Ectodermal cell (in vitro differentiated cells): Measurements from ENCODE around the gene HGF.

ENCODE experiments used
- H3K27ac ChIP-seq: 2 replicates; pipeline ENCODE4 v1.7.0; 2013; ENCODE audit warnings: mild to moderate bottlenecking, low read depth, low read length; ENCODE audit not compliant: insufficient read depth, poor library complexity, severe bottlenecking
- H3K27me3 ChIP-seq: 2 replicates; pipeline ENCODE4 v1.7.0; 2013; ENCODE audit warnings: mild to moderate bottlenecking, low read length; ENCODE audit not compliant: insufficient read depth, control insufficient read depth, poor library complexity, severe bottlenecking
- H3K36me3 ChIP-seq: one replicate; pipeline ENCODE4 v1.7.0; 2013; ENCODE audit warnings: low read length; ENCODE audit not compliant: control insufficient read depth, insufficient read depth
- H3K4me1 ChIP-seq: one replicate; pipeline ENCODE4 v1.7.0; 2013; ENCODE audit warnings: low read length; ENCODE audit not compliant: control insufficient read depth, insufficient read depth
- H3K4me3 ChIP-seq: 2 replicates; pipeline ENCODE4 v1.7.0; 2013; ENCODE audit warnings: low read depth, low read length, control low read depth; ENCODE audit not compliant: insufficient read depth
- H3K9me3 ChIP-seq: 2 replicates; pipeline ENCODE4 v1.7.0; 2013; ENCODE audit warnings: mild to moderate bottlenecking, low read length, moderate library complexity; ENCODE audit not compliant: control insufficient read depth
- WGBS, 2 experiments: methylation state at CpG; one replicate each; pipeline ENCODE4 v1.1.7; 2013; ENCODE audit warnings: missing lambda C conversion rate in 2 of 2; 5-methylcytosine and 5-hydroxymethylcytosine counted together

Gene HGF

DNA sequence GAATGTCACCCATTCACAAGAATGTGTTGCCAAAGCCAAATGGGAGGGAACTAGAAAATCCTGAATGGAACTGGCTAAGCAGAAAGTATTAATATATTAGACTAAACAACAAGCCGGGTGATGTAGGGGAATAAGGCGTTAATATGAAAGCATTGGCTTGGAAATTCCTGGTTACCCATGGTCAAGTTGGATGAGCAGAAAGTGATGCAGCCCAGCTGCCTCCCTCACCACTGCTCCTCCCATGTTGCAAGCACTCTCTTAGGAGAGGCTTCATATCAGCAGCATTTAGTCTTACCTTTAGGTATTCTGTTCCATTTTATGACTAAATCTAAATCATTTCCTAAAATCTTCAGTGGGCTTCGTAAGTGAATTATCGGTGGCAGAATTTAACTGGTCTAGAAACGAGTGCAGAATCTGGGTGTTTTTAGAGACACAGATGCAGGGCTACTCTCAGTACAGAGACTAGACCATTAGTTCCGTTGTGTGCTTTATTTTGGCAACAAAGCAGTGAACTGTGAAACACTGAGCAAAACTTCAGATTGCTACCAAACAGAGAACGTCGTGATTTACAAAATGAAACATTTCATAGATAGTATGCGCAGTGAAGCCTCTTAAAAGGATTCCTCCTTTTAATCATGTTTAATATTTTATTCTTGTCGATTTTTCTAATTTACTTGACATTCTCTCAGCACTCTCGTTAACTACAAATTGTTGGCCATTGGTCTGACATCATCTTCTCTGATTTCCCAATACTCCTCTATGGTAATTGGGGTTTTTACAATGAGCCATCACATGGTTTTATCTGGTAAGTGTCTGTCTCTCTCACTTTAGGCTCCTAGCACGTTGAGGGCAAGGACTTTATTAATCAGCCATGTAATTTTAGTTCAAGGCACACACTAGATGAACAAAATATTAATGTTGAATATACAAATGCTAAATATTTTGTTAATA, 22.0 kb upstream of the HGF start:
- H3K27ac ChIP-seq = no peak overlapping the region
- H3K4me1 ChIP-seq = peaks cover 6% of the 10 kb centered on the region
- H3K27me3 ChIP-seq = no peaks in the 10 kb centered on the region
- no peaks in the 10 kb centered on the region for H3K36me3 ChIP-seq
- H3K4me3 ChIP-seq = no peak overlapping the region
- no peaks in the 10 kb centered on the region for H3K9me3 ChIP-seq
- 92 to 93% methylated on average over 11 to 12 of the region's 12 CpGs for WGBS, 2 experiments

GRCh38 chr7:81790686-81791085, 20.8 kb upstream of the HGF start:
- Histone ChIP-seq H3K4me3 (no peak overlapping the region), H3K9me3 (no peaks in the 10 kb centered on the region), H3K36me3 (no peaks in the 10 kb centered on the region), H3K27ac (no peak overlapping the region), H3K4me1 (peaks cover 6% of the 10 kb centered on the region), H3K27me3 (no peaks in the 10 kb centered on the region)
- 84 to 94% methylated on average over 1 of the region's 1 CpG for WGBS, 2 experiments

- H3K27ac ChIP-seq = no peak overlapping the region
- H3K36me3 ChIP-seq = no peaks in the 10 kb centered on the region
- H3K4me1 ChIP-seq = peaks cover 6% of the 10 kb centered on the region
- 67 to 69% methylated on average over 1 to 2 of the region's 2 CpGs for WGBS, 2 experiments
- no peaks in the 10 kb centered on the region for H3K27me3 ChIP-seq
- H3K4me3 ChIP-seq = no peak overlapping the region
- H3K9me3 ChIP-seq = no peaks in the 10 kb centered on the region
These were observed 20.3 kb upstream of the HGF start for GRCh38 chr7:81790120-81790500.

DNA sequence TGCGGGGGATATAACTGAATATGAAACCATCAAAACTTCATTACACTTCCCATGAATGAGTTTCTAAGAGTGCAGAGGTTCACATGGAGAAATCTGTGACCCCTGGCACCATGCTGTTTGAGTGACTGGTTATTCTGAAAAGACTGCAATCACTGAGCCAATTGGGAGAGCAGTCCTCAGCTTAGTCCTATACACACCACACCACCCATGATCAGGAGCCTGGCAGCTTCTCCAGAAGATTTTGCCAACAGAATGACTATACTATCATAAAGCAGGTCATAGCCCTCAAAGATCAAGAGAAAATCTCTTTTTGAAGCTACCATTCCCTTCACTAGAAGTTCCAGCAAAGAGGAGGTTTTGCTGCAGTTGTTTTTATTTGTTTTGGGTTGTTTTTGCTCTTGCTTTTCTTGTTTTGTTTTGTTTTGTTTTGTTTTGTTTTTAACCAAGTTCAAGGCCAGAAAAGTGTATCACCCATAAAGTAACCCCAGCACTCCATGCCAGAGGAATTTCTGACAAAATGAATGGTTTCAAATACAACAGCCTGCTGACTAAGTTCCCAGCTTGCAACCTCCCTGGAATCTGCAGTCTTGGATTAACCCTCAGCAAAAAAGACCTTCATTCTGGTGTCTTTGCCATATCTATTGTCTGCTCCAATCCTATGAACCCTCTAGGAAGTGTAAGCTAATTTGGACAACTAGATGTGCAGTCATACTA, 19.7 kb upstream of the HGF start:
- Histone ChIP-seq H3K27ac (no peak overlapping the region), H3K4me1 (peaks cover 6% of the 10 kb centered on the region), H3K27me3 (no peaks in the 10 kb centered on the region), H3K36me3 (no peaks in the 10 kb centered on the region), H3K9me3 (no peaks in the 10 kb centered on the region), H3K4me3 (no peak overlapping the region)
- WGBS, 2 experiments = 100% methylated on average over 1 of the region's 1 CpG; no CpG with 5 or more reads in 1 of the 2 experiments

DNA sequence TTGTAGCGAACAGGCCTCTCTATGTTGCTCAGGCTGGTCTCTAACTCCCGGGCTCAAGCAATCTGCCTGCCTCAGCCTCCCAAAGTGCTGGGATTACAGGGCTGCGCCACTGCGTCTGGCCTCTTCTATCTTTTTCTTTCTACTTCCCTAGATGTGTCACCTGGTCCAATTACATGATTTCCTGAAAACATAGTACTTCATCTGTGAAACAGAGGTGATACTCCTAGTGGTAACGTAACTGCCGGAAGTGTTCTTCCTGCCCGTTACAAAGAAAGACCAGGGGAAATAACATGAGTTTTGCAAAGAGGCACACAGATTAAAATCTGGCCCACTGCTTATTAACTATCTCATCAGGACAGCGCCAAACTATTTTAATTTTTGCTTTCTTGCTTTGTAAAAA, 18.4 kb upstream of the HGF start:
- Histone ChIP-seq H3K27me3 (no peaks in the 10 kb centered on the region), H3K9me3 (no peaks in the 10 kb centered on the region), H3K36me3 (no peaks in the 10 kb centered on the region), H3K27ac (no peak overlapping the region), H3K4me1 (peaks cover 6% of the 10 kb centered on the region), H3K4me3 (no peak overlapping the region)
- 83 to 95% methylated on average over 7 to 8 of the region's 8 CpGs for WGBS, 2 experiments

GRCh38 chr7:81783818-81784217, 14.0 kb upstream of the HGF start:
- no peaks in the 10 kb centered on the region for H3K36me3 ChIP-seq
- no peak overlapping the region for H3K27ac ChIP-seq
- no peaks in the 10 kb centered on the region for H3K4me1 ChIP-seq
- no peaks in the 10 kb centered on the region for H3K9me3 ChIP-seq
- no peaks in the 10 kb centered on the region for H3K27me3 ChIP-seq
- no peak overlapping the region for H3K4me3 ChIP-seq

DNA sequence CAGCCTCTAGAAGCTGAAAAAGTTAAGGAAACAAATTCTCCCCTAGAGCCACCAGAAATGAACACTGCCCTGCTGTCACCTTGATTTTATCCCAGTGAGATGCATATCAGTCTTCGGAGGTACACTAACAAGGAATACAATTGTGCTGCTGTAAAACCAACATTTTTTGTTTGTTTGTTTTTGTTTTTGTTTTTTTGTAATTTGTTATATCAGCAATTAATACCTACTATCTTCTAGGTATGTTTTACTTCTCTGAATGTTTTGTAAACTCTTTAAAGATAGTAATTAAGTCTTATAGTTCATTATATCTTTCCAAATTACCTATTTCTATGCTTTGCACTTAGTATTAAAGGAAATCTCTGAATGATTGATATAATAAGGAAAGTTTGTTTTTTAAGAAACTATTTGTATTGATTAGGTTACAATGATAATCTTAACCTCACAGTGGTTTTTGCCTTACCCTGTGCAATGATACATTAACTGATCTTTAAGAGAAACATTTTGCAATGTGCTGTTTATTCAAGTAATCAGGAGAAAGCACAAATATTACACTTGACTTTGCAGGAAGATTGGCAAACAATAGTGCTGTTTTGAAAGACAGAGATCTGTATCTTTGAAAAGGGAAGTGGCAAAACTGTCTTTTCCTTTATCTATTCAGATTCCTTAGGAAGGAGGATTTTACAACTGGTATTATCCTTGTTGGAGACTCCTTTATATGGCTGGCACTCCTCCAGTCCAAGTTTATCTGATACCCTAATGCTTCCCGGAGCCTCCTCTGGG, 11.3 kb upstream of the HGF start:
- 90 to 93% methylated on average over 1 to 2 of the region's 2 CpGs for WGBS, 2 experiments
- no peaks in the 10 kb centered on the region for H3K4me1 ChIP-seq
- no peak overlapping the region for H3K27ac ChIP-seq
- H3K27me3 ChIP-seq = no peaks in the 10 kb centered on the region
- no peaks in the 10 kb centered on the region for H3K36me3 ChIP-seq
- H3K9me3 ChIP-seq = no peaks in the 10 kb centered on the region
- no peak overlapping the region for H3K4me3 ChIP-seq

GRCh38 chr7:81779706-81780105, 9.9 kb upstream of the HGF start:
- Histone ChIP-seq H3K27me3 (no peaks in the 10 kb centered on the region), H3K27ac (no peak overlapping the region), H3K9me3 (no peaks in the 10 kb centered on the region), H3K36me3 (no peaks in the 10 kb centered on the region), H3K4me3 (no peak overlapping the region), H3K4me1 (no peaks in the 10 kb centered on the region)
- WGBS, 2 experiments = 90 to 92% methylated on average over 3 of the region's 4 CpGs

DNA sequence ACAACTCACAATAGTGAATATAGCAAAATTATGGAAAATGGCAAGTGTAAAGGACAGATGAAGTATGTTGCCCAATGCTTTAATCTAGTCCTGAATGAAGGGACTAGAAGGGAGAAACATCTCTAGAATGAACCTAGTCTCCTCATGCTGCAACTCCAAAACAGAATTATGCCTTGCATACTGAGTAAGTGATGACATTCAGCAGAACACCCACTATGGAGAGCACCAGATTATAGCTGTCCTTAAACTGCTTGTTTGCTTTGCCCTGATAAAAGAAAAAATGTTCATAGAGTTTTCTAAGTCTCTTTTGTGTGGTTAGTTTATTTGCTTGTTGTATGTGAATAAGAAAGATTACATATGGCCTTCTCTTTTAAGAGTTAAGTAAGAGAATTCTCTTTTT, 7.8 kb upstream of the HGF start:
- H3K9me3 ChIP-seq = no peaks in the 10 kb centered on the region
- H3K36me3 ChIP-seq = no peaks in the 10 kb centered on the region
- no peaks in the 10 kb centered on the region for H3K4me1 ChIP-seq
- no peaks in the 10 kb centered on the region for H3K27me3 ChIP-seq
- H3K27ac ChIP-seq = no peak overlapping the region
- H3K4me3 ChIP-seq = no peak overlapping the region
